H54 (cell line): ENCODE results near the gene XRCC4.

ENCODE experiments used
- DNase-seq: peaks from one replicate; pipeline ENCODE4 v3.0.0; 2011; ENCODE audit warnings: low spot score, mixed read lengths; ENCODE audit not compliant: insufficient read length
- FAIRE-seq: peaks from 3 replicates; lab custom pipeline; 2011; peaks lifted over from hg19 to GRCh38; lab: Jason Lieb, UNC
- POLR2A ChIP-seq: IDR thresholded peaks from 2 replicates; pipeline ENCODE4 v1.6.1; 2011; ENCODE audit warnings: low read depth, mild to moderate bottlenecking, low read length

XRCC4 gene

GRCh38 chr5:83385812-83386211 is 308.5 kb downstream of the XRCC4 start:
- no peak for TF ChIP-seq POLR2A
- DNase-seq (no peak), FAIRE-seq (no peak)

DNA sequence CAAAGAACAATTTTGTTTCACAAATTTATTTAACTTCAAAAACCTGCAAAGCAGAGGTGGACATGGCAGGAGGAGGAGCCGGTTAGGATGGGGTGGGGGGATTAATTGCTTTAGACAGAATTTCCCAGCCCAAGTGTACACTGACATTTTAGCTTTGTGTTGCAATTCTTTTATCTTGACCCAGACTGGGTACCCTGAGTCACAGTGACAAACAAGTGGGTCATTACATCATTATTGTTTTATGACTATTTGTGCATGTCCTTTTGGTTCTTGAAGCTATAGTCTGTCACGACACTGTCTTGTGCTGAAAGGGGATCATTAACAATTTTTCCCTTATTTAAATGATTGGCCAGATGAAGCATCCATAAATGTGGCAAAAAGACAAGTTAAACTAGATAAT is 309.7 kb downstream of the XRCC4 start:
- DNase-seq (no peak), FAIRE-seq (no peak)
- TF ChIP-seq POLR2A = no peak

DNA sequence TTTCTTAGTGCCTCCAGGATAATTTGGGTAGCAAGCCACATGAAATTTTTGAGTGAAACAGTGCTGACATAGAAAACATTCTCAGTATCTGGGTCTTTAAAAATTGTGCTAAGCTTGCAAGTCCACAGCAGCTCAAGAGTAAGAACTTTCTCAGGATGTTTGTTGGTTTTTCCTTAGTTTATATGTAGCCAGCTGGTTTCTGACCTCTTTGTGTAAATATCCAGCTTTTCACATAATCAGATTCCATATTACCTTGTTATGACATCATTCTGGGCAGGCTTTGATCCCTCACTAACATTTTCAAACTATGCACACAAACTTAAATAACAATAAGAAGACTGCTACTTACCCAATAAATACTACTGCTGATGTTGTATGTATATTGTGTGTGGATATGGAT is 311.3 kb downstream of the XRCC4 start:
- TF ChIP-seq POLR2A = no peak
- DNase-seq (no peak), FAIRE-seq (no peak)

DNA sequence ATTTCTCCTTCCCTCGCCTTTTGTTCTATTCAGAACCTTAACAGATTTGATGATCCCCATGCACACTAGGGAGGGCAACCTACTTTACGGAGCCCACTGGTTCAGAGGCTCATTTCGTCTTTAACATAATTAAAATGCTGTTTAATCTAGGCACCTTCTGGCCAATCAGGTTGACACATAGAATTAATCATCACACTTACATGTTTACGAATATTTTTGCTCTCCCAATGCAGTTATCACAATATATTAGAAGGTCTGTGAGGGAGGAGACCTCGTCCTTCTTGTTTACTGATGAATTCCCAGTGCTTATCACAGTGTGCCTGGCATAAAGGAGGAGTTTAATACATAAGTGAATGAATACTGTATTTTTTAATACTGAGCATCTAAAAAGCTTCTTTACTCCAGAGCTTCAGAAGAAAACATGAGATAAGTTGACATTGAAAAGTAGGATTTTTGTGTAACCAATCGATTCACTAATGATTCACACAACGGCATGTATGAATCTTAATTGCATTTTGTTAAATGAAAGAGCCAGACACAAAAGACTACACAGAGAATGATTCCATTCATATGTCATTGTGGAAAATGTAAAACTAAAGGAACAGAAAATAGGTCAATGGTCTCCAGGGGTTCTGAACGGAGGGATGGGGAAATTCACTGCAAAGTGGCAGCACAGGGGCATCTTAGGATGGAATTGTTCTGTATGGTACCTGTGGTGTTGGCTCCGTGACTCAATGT is 315.6 kb downstream of the XRCC4 start:
- no peak for DNase-seq
- TF ChIP-seq POLR2A = no peak
- no peak for FAIRE-seq

DNA sequence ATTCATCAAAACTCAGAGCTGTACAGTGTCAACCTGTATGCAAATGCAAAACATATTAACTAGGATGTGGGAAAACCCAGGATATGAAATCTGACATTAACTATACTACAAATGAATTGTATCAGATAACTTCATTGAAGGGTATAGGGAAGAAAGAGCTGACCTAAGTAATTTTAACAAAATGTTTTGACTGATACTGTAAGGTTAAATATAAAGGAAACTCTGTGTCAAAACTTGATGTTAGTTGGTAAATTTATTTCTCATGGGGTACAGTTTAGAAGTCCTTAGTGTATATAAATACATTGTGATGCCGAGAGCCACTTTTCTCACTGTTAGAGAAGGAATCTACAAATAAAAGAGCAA is 316.1 kb downstream of the XRCC4 start:
- DNase-seq = no peak
- no peak for TF ChIP-seq POLR2A
- no peak for FAIRE-seq

GRCh38 chr5:83394190-83394589 is 316.8 kb downstream of the XRCC4 start:
- TF ChIP-seq POLR2A = no peak
- no peak for FAIRE-seq
- no peak for DNase-seq

DNA sequence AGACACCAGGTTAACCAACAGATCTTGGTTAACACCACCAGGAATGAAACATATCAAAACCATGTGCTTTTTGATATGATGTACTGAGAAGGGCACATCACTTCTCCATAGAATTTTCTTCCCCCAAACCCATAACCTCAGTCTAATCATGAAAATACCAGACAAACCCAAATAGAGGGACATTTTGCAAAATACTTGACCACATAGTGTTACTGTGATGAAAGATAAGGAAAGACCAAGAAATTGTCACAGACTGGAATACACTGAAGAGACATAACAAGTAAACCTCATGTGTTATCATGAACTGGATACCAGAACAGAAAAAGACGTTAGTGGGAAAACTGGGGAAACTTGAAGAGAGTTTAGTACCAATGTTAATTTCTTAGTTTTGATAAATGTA is 319.3 kb downstream of the XRCC4 start:
- DNase-seq (no peak), FAIRE-seq (no peak)
- no peak for TF ChIP-seq POLR2A

- no peak for FAIRE-seq
- TF ChIP-seq POLR2A = no peak
Measured at GRCh38 chr5:83397658-83398057, 320.3 kb downstream of the XRCC4 start.

DNA sequence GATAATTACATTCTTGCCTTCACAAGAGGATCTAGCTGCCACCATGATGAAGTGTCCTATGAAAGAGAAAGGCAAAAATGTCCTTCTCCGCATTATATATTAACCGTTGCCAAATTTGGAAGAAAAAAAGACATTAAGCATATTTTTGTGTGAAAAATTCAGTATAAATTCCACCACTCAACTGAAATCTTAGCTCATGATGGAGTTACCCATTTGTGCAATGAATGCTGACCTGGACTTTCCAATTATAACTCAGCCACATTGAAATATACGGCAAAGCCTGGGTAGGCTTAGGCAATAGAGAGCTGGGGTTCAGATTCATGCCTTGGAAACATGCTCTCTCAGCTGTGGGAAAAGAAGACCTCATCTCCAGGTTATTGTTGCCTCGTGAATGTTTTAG is 322.9 kb downstream of the XRCC4 start:
- no peak for TF ChIP-seq POLR2A
- DNase-seq (no peak), FAIRE-seq (no peak)

More at GRCh38 chr5:83397658-83398057, 320.3 kb downstream of the XRCC4 start:
- no peak for DNase-seq

DNA sequence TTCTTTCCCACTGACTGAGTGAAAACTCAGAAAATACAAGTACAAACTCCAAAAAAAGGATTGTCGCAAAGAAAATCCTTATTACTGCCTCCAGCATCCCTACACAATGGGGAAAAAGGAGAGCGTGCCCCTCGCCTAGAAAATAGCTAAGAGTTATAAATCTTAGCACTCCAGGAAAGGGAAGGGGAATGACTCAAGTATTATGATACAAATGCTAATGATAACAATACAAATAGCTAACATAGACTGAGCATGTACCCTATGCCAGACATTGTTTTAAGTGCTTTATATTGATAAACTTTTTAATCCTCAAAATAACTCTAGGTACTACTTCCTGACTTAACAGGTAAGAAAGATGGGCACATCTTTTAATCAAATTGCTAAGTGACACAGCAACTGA is 323.4 kb downstream of the XRCC4 start:
- DNase-seq = no peak
- TF ChIP-seq POLR2A = no peak
- no peak for FAIRE-seq

DNA sequence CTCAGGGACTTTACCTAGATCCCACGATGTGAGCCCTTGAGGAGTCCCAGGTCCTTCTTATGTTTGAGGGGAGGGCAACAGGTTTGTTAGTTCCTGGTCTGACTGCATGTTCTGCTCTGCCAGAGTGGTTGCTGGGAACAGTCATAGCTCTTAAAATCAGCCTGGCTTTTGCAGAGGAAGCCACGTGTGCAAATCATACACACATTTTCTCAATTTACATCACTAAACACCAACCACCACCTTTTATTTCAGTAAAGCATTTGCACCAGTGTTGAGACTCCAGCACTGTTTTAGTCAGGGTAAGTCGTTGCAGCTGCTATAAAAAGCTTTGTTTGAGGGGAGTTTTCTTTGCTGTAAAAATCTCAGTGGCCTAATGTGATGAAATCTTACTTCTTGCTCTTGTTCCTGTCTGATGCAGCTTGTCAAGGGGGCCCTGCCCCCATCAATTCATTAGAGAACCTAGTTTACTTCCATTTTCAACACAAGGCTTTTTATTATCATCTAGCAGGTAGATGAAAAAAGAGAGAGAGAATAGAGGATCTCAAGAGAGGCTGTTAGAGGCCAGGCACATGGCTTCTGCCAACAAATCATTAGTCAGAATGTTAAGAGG is 323.9 kb downstream of the XRCC4 start:
- FAIRE-seq (no peak), DNase-seq (no peak)
- no peak for TF ChIP-seq POLR2A

DNA sequence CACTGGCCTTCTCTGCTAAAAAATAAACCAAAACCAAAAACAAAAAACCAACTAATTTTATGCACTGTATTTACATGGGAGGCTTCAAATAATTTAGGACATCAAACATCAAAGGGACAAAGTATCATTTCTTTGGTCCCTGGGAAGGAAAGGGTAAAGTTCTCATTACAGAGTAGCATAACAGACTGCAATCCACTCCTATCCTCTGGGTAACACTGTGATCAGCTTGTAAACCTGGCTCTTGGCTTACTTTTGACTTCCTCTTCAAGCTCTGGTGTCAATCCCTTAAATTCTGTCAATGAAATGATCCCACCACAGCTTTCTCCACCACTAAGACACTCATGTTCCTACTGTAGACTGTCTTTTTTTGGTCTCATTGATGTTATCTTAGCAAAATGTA is 324.4 kb downstream of the XRCC4 start:
- no peak for TF ChIP-seq POLR2A
- DNase-seq (no peak), FAIRE-seq (no peak)
